Activated naive CD4-positive, alpha-beta T cell treated with anti-CD3 and anti-CD28 coated beads, Interleukin-2, amount 50 U/mL, for 24 hours (primary cell): ENCODE measurements around the gene ZBTB22.
A peak's percentile ranks its signal among the peaks of the same experiment; 100 is the strongest.
"Not testable (repeated sequence)": the region's sequence is repeated elsewhere in the genome, so short reads cannot be mapped to it uniquely, and the experiment has no call there.

Source experiments
- H3K27ac Mint-ChIP-seq: one replicate; pipeline ENCODE4 v1.8.0; 2021; ENCODE audit warnings: mild to moderate bottlenecking, mixed read lengths
- H3K27me3 Mint-ChIP-seq: one replicate; pipeline ENCODE4 v1.8.0; 2021; ENCODE audit warnings: mixed read lengths
- H3K36me3 Mint-ChIP-seq: one replicate; pipeline ENCODE4 v1.8.0; 2021; ENCODE audit warnings: mixed read lengths
- H3K4me1 Mint-ChIP-seq: one replicate; pipeline ENCODE4 v1.8.0; 2021; ENCODE audit warnings: mixed read lengths
- H3K4me3 Mint-ChIP-seq: one replicate; pipeline ENCODE4 v1.8.0; 2021; ENCODE audit warnings: mild to moderate bottlenecking, mixed read lengths
- H3K9me3 Mint-ChIP-seq: one replicate; pipeline ENCODE4 v1.8.0; 2021; ENCODE audit warnings: mixed read lengths

The ZBTB22 gene

DNA sequence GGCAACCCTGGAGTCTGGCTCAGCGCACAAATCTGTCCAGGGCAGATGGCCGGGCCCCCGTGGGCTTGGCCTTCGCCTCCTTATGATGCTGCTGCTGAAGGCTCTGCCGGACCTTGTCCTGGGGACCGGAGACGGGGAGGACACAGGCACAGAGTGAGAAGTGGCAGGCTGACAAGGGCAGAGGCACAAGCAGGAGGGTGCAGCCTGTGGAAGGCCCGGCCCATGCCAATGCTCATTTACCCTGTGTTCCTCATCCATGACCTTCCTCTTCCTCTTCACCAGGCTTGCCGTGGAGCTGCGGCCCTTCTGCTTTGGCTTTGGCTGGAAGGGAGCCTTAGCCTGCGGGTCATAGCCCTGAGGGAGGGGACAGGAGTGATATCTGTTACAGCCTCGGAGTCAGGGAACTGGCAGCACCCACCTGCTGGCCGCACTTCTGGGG is 38.3 kb downstream of the ZBTB22 start:
- Mint-ChIP-seq H3K27me3 (no peaks in the 10 kb centered on the region), H3K4me1 (peaks cover 34% of the 10 kb centered on the region), H3K27ac (no peak overlapping the region), H3K36me3 (peaks cover 21% of the 10 kb centered on the region), H3K4me3 (no peak overlapping the region), H3K9me3 (no peaks in the 10 kb centered on the region)

GRCh38 chr6:33278810-33279209 is 38.7 kb downstream of the ZBTB22 start:
- H3K27me3 Mint-ChIP-seq = no peaks in the 10 kb centered on the region
- H3K9me3 Mint-ChIP-seq = no peaks in the 10 kb centered on the region
- peak overlapping the region; percentile 4 for H3K4me3 Mint-ChIP-seq
- peak overlapping the region; percentile 35 for H3K27ac Mint-ChIP-seq
- H3K36me3 Mint-ChIP-seq = peaks cover 23% of the 10 kb centered on the region
- peaks cover 36% of the 10 kb centered on the region for H3K4me1 Mint-ChIP-seq

GRCh38 chr6:33278392-33278741 is 39.2 kb downstream of the ZBTB22 start:
- H3K36me3 Mint-ChIP-seq = peaks cover 26% of the 10 kb centered on the region
- H3K9me3 Mint-ChIP-seq = no peaks in the 10 kb centered on the region
- peaks cover 36% of the 10 kb centered on the region for H3K4me1 Mint-ChIP-seq
- peak overlapping the region; percentile 35 for H3K27ac Mint-ChIP-seq
- H3K4me3 Mint-ChIP-seq = peak overlapping the region; percentile 4
- H3K27me3 Mint-ChIP-seq = no peaks in the 10 kb centered on the region

- H3K36me3 Mint-ChIP-seq = peaks cover 30% of the 10 kb centered on the region
Measured at GRCh38 chr6:33277663-33278391, 39.7 kb downstream of the ZBTB22 start.

DNA sequence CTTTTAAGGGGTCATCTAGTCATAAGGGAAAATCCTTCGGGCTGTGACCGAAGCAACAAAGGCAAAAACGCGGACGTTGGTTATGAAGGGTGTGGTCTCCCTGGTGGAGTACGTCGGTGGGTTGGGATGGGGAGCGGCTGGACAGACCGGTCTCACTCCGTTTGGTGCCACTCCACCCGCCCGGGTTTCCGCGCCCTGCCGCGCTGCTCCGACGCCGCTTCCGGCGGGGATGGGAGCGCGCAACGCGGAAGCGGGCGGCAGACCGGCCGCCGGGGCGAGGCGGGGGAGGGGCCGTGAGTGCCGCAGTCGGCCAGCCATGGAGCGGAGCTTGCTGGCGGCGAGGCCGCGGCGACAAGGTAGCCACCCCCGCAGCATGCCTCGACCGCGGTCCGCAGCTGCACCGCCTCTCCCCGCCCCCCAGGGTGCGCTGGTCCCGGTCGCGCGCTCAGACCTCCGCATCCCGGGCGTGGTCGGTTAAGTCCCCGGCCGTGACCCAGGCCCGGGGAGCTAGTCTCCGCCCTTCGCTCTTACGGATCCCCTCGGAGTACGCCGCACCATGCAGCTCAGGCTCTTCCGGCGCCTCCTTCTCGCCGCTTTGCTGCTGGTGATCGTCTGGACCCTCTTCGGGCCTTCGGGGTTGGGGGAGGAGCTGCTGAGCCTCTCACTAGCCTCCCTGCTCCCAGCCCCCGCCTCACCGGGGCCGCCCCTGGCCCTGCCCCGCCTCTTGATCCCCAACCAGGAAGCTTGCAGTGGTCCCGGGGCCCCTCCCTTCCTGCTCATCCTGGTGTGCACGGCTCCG is 40.5 kb downstream of the ZBTB22 start, which contains the start of gene B3GALT4:
Gene B3GALT4, plus strand, starts transcription at position 260 of the 799 bp plus-strand sequence. Its CDS starts 297 bp downstream, at position 557.
- peak within 1 kb of the TSS; percentile 96 for H3K27ac Mint-ChIP-seq
- peaks cover 40% of the 10 kb centered on the region for H3K4me1 Mint-ChIP-seq
- H3K9me3 Mint-ChIP-seq = no peaks in the 10 kb centered on the region
- peak within 1 kb of the TSS; percentile 96 for H3K4me3 Mint-ChIP-seq
- no peaks in the 10 kb centered on the region for H3K27me3 Mint-ChIP-seq
- peaks cover 35% of the 10 kb centered on the region for H3K36me3 Mint-ChIP-seq

More at GRCh38 chr6:33277663-33278391, 39.7 kb downstream of the ZBTB22 start:
- Mint-ChIP-seq H3K9me3 (no peaks in the 10 kb centered on the region), H3K4me3 (peak overlapping the region; percentile 85), H3K27me3 (no peaks in the 10 kb centered on the region), H3K27ac (peak overlapping the region; percentile 88), H3K4me1 (peaks cover 36% of the 10 kb centered on the region)

DNA sequence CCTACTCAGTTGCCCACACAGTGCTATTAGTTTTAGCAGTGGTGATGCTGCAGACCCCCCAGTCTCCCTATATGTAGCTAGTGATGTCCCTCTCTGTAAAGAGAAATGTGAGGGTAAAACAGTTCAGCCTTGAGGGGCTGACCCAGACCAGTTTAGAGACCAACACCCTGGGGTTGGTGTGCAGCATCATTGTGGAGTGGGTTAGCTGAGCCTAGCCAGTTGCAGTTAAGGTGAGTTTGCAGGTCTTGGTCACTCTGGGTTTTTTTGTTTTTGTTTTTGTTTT is 41.0 kb downstream of the ZBTB22 start:
- Mint-ChIP-seq H3K36me3 (peaks cover 35% of the 10 kb centered on the region), H3K9me3 (no peaks in the 10 kb centered on the region), H3K27me3 (no peaks in the 10 kb centered on the region), H3K27ac (peak overlapping the region; percentile 96), H3K4me3 (peak overlapping the region; percentile 96), H3K4me1 (peaks cover 40% of the 10 kb centered on the region)

DNA sequence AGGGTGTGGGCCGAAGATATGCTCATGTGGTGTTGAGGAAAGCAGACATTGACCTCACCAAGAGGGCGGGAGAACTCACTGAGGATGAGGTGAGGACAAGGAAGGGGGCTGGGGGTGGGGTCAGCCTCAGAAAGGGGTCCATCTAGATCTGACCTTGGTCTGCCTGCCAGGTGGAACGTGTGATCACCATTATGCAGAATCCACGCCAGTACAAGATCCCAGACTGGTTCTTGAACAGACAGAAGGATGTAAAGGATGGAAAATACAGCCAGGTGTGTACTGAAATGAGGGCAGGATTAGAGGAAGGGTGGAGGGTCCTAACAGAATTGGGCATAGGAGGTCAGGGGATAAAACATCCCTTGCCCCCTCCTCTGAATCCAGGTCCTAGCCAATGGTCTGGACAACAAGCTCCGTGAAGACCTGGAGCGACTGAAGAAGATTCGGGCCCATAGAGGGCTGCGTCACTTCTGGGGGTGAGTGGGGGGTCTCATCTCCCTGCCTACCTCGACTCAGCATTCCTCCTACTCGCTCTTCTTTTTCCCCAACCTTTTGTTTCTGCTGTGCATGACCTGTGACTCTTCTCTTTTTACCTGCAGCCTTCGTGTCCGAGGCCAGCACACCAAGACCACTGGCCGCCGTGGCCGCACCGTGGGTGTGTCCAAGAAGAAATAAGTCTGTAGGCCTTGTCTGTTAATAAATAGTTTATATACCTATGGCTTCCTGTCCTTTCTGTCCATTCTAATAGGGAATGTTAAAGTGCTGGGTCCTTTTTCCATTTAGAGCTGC is 41.6 kb downstream of the ZBTB22 start:
- H3K27me3 Mint-ChIP-seq, H3K9me3 Mint-ChIP-seq: not testable (repeated sequence)
- Mint-ChIP-seq H3K27ac (peak overlapping the region; percentile 96), H3K4me3 (peak overlapping the region; percentile 96), H3K4me1 (peaks cover 40% of the 10 kb centered on the region), H3K36me3 (peaks cover 35% of the 10 kb centered on the region)

- H3K36me3 Mint-ChIP-seq = peaks cover 35% of the 10 kb centered on the region
- no peaks in the 10 kb centered on the region for H3K9me3 Mint-ChIP-seq
- H3K27ac Mint-ChIP-seq = peak overlapping the region; percentile 99
- peak overlapping the region; percentile 96 for H3K4me3 Mint-ChIP-seq
- no peaks in the 10 kb centered on the region for H3K27me3 Mint-ChIP-seq
- H3K4me1 Mint-ChIP-seq = peaks cover 53% of the 10 kb centered on the region
Measured at GRCh38 chr6:33273924-33274902, 43.3 kb downstream of the ZBTB22 start.

GRCh38 chr6:33273129-33273923 is 44.2 kb downstream of the ZBTB22 start:
- peak overlapping the region; percentile 96 for H3K4me3 Mint-ChIP-seq
- H3K27me3 Mint-ChIP-seq = no peaks in the 10 kb centered on the region
- peaks cover 54% of the 10 kb centered on the region for H3K4me1 Mint-ChIP-seq
- peak overlapping the region; percentile 99 for H3K27ac Mint-ChIP-seq
- peaks cover 40% of the 10 kb centered on the region for H3K36me3 Mint-ChIP-seq
- no peaks in the 10 kb centered on the region for H3K9me3 Mint-ChIP-seq

DNA sequence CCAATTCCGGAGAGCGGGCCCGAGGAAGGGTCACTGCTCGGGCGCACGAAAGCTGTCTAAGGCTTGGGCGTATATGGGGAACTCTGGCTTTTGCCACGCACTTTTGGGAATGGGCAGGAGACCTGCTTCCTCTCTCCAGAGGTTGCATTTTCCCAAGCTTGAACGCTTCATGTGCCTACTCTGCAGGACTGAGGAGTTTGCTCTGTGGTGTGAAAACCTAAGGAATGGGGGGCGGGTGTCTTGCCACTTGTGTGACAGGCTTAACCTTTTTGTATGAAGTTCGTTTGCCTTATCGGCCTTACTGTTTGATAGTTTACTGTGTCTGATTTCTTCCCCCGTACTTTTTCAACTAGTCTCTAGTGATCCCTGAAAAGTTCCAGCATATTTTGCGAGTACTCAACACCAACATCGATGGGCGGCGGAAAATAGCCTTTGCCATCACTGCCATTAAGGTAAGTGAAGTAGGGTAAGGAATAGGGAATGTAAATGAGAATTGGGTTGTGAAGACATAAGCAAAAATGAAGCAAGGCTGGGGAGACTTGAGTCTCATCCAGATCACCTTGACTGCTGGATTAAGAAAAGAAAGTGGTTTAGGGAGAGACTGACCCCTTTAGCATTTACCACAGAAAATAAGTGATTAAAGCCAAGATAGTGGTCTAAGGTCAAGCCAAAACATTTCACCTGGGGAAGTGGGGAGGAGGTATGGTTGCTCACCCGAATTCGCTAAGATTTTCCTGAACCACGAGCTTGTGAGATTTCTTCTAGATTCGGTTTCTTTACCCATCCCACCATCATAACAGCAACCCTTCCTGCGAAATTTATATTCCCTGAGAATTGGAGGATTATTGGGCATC is 45.0 kb downstream of the ZBTB22 start:
- H3K9me3 Mint-ChIP-seq = no peaks in the 10 kb centered on the region
- H3K36me3 Mint-ChIP-seq = peaks cover 42% of the 10 kb centered on the region
- peak overlapping the region; percentile 96 for H3K4me3 Mint-ChIP-seq
- H3K27ac Mint-ChIP-seq = peak overlapping the region; percentile 99
- H3K27me3 Mint-ChIP-seq = no peaks in the 10 kb centered on the region
- peaks cover 49% of the 10 kb centered on the region for H3K4me1 Mint-ChIP-seq

- peak within 1 kb of the TSS; percentile 96 for H3K4me3 Mint-ChIP-seq
- H3K4me1 Mint-ChIP-seq = peaks cover 49% of the 10 kb centered on the region
- no peaks in the 10 kb centered on the region for H3K27me3 Mint-ChIP-seq
- peak within 1 kb of the TSS; percentile 99 for H3K27ac Mint-ChIP-seq
- H3K36me3 Mint-ChIP-seq = peaks cover 42% of the 10 kb centered on the region
- no peaks in the 10 kb centered on the region for H3K9me3 Mint-ChIP-seq
Measured at GRCh38 chr6:33271468-33272274, 45.9 kb downstream of the ZBTB22 start, which contains the start of the genes RPS18 and VPS52. TSS of gene RPS18 (plus strand) at chr6:33272075. CDS start at chr6:33272120, 45 bp downstream. TSS of gene VPS52 (minus strand) at chr6:33271876. CDS start at chr6:33271675, 201 bp downstream.

DNA sequence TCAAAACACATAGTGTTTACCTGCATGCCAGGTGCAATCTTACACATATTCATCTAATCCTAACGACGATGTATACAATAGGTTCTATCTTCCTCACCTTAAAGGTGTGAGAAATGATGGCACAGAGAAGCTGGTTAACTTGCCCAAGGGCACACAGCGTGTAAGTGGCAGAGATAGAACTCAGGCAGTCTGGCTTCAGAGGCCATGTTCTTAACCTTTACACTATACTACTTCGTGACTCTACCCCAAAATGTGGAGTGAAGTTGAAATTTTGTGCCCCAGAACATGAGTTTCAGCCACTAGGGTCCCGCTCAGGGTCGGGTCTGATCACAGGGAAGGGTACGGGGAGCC is 46.5 kb downstream of the ZBTB22 start:
- H3K27ac Mint-ChIP-seq = peak overlapping the region; percentile 99

More for the DNA sequence above, 46.5 kb downstream of the ZBTB22 start:
- H3K9me3 Mint-ChIP-seq = no peaks in the 10 kb centered on the region
- peak overlapping the region; percentile 96 for H3K4me3 Mint-ChIP-seq
- H3K27me3 Mint-ChIP-seq = no peaks in the 10 kb centered on the region
- peaks cover 43% of the 10 kb centered on the region for H3K4me1 Mint-ChIP-seq
- peaks cover 36% of the 10 kb centered on the region for H3K36me3 Mint-ChIP-seq
